NCI-H2171 (cell line): ENCODE data around the gene POLR1A.

Experiments
- DNase-seq: peaks from one replicate; lab custom pipeline; 2025; lab: John Stamatoyannopoulos, UW

Gene POLR1A

DNA sequence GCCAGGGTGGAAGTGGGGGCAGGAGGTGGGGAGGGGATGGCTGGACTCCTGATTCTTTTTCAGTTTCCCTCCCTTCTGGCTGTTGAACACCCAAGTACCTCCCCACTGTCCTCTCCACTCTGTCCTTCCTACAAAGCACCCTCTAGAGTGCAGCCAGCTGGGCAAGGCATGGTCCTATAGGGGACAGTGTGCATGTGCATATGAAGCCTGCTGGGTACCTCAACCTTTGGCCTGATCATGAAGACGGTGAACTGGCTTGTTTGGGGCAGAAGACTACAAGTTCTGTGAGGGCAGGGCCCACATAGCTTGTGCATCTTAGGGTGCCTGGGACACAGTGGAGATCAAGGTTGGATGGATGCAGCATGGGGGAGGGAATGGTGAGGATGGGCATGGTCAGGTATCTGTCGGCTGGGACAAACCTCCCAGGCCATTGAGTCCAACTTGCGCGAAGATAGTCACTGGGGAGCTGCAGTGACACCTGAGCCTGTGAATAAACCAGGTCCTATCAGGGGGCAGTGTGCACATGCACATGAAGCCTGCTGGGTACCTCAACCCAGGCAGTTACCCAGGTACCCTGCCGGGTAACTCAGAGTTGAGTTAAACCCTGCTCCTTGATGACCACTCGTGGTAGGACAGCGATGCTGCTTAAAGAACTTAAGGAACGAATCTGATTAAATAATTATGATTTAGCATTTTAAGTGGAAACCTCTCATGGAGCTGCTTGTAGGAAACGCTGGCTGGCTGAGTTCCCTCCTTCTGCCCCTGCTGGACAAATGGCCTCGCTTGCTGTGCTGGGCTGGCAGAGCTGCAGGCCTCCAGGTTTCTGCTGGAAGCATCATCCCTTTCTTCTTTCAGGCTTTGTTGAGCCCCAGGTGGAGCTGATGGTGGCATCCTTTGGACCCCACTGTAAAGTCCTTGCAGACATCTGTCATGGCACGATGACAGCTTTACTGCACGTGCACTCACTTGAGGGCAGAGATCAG lies 84.0 kb downstream of the POLR1A start:
- no peak for DNase-seq

DNA sequence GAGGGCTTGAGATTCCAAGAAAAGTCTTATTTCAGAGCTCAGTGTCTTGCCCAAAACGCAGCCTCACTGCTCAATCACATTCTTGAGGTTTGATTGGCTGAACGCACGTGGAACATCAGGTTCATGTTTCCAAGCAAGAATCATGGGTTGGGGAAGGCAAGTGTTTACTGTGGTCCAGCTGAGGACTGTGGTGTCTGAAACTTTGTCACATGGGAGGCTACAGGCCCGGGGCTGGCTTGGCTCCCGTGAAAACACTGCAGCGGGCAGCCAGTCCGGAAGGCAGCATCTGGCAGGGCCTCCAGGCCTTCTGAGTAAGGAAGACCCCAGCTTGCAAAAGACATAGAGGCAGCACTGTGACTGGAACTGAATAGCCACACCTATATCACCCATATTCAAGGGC lies 84.7 kb downstream of the POLR1A start:
- no peak for DNase-seq

DNA sequence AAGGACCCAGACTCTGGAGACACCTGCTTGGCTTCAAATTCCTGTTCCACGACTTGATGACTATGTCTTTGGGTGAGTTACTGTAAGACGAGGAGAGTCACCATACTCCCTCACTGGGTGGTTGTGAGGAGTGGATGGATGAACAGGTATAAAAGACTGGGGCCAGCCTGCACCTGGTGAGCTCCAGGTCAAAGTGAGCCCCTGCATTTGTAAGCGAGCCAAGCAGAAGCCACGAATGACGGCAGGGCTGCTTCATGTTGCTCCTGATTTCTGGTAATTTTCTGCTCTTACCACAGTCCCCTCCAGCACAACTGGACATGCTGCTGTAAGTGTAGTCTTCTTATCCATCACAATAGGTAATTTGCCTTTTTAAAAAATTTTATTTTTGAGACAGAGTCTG lies 86.6 kb downstream of the POLR1A start:
- no peak for DNase-seq

DNA sequence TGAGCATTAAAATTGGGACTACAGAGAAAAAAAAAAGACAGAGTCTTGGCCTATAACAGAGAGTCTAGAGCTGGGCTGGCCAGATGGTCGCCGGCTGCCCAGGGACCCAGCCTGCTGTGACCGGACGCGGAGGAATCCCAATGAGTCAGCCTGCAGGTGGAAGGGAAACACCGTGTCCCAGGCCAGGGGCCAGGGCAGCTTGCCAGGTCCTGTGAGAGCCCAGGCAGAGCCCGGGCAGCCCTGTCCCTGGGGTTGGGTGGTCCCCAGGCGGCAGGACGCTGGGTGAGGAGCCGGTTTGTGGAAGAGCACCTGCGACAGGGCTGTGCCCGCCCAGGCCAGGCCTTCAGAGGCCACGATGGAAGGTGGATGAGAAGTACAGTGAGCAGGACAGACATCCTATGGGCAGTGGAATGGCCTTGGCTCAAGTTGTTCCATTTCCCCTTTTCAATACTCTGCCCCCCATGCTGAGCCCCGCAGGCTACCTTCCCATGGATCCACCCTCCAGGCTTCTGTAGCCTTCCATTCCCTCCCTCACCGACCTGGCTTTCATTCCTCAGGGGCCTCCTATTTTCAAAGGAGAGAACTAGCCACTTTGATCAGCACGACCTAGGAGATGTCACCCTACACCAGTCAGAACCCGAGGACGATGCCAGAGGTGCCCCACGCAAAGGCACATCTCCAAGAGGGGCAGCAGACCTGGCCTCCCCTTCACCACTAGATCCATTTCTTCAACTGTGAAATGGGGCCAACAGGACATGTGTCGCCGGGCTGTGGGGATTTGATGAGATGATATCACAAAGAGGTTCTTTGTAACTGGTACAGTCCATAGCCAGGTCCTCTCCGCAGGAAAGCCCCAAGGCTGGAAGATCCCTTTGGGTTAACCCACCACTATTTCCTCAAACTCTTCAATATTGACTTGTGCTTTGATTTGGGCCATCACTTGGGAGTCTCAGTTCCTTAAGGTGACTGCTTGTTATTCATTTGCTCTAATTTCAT lies 87.5 kb downstream of the POLR1A start:
- no peak for DNase-seq

DNA sequence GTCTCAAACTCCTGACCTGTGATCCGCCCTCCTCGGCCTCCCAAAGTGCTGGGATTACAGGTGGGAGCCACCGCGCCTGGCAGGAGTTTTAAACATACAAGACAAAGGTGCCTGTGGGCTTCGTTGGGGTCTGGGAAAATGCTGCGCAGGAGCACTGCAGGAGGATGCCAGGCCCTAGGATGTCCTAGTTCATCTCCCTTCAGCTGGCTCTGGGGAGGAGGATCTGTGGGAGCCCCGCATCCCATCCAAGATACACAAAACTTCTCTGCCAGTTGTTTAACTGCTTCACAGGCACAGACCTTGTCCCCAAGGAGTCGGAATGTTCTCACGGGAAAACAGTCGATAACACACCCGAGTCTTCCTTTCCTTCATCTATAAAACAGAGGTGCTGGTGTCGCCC lies 89.1 kb downstream of the POLR1A start:
- DNase-seq = no peak

DNA sequence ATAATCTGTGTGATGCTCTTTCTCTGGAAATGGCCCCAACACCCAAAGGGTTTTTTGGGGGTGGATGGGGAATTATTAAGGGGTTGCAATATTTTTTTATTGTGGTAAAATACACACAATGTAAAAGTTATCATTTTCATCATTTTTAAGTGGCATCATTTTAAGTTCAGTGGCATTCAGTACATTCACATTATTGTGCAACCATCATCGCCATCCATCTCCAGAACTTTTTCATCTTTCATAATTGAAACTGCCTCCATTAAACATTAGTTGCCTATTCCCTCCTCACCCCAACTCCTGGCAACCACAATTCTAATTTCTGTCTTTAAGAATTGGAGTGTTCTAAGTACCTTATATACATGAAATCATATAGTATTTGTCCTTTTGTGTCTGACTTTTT lies 90.0 kb downstream of the POLR1A start:
- DNase-seq = no peak

DNA sequence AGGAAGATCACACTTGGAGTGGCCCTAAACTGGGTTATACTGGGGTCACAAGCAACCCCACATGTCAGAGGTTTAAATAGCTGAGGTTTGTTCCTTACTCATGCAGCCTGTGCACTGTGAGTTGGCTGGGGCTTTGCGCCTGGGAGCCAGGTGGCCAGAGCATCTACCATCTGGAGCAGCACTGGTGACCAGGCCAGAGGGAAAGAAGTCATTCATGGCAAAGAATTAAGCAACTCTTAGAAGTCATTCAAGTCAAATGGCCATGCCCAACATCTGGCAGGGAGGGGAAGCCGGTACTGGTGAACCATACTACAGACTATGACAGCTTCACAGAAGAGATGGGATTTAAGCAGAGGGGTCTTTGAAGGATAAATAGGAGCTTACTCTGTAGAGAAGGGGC lies 90.7 kb downstream of the POLR1A start:
- DNase-seq = no peak

DNA sequence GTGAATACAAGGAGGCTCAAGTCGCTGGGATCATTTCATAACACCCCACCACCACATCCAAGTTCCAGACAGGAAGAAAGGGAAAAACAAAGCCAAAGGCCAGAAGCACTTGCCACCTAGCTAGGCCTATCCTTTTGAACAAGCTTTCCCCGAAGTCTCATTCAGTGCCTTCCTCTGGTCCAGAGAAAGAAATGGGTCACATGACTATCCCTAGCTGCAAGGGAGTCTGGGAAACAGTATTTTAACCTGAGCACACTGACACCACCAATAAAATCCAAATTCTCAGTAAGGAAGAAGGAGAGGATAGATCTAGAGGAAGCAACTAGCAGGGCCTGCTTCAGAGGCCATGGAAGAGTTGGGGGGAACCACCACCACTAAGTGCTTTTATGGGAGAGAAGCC lies 91.2 kb downstream of the POLR1A start:
- no peak for DNase-seq

DNA sequence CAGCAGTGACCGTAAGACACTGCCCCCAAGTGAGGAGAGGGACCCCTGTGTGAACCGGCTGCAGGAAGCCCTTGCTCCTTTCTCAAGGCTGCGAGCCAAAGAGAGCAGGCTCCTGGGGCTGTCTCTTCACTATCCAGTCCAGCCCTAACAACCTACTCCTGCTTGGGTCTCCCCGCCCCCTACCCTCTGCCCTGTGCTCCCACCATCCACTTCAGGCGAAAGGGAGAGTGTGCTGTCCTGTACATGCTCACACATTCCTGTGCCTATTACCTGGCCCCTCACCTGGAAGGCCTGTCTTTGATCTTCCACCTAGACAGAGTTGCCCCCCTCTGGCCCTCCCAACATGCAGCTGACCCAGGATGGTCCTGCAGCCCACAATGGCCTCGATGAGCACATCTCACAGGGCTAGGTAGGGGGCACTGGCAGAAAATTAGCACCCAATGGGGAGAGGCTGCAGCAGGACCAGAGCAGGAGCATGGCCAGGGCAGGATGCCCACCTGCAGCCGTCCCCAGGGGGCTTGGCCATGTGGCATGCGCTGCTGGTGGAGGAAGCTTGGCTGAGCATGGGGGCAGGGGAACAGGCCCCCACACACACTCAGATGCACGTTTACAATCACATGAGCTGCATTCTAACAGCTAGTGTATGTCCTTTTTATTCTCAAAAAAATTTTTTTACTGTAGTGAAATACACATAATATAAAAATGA lies 93.5 kb downstream of the POLR1A start:
- no peak for DNase-seq

DNA sequence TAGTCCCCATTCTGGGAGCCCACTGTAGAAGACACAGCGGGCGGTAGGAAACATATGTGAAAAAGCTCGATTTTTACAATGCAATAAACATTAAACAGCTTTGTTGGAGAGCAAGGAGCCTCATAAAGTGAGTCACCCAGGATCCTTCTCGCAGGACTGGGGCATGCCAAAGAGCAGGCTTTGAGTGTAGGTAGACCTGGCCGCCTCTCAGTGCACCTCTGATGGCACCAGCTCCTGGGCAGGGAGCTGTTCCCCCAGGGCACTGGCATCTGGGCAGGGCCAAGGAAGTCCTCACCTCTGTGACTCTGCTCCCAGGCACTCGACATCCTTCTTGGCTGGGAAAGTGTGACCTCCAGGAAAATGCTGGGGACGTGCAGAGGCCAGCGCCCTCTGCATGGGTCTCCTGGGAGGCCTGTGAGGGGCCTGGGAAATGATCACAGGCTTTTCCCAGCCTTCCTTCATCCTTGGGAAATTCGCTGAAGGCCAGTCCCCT lies 94.2 kb downstream of the POLR1A start:
- DNase-seq = no peak

DNA sequence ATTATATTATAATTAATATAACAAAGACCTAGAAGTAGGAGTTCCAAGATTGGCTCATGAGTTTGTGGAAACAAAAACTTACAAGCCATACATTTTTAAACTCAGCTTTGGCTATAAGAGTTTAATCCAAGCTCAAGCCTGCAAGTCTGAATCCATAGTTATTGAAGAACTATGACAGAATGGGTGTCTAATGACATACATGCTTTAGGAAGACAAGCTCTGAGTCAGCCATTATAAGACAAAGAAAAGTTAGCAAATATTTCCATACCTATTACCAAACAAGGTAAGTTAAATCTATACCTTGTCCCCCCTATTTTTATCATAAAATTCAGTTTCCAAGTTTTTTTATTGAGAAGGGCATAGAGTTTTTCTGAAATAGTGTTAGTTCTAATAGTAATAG lies 95.6 kb downstream of the POLR1A start:
- no peak for DNase-seq

DNA sequence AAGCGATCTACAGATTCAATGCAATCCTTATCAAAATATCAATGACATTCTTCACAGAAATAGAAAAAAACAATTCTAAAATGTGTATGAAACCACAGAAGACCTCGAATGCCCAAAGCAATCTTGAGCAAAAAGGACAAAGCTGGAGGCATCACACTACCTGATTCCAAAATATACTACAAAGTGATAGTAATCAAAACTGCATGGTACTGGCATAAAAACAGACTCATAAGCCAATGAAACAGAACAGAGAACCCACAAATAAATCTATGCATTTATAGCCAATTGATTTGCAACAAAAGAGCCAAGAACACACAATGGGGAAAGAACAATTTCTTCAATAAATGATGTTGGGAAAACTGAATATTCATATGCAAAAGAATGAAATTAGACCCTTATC lies 99.2 kb downstream of the POLR1A start:
- no peak for DNase-seq

DNA sequence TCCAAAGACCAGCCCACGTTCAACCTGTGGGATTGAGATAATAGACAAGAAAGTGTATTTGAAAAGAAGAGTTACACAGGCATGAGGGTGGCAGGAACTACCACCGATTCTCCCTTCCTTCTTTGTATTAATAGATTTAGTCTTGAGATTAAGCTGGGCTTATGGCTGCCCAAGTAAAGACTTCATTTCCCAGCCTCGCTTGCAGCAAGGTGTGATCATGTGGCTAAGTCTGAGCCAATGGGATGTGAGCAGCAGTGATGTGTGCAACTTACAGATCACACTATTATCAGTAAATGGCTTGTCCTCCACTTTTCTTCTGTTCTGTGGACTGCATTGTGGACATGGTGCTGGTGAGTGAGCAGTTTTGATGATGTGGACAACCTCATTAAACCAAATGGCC lies 101.7 kb downstream of the POLR1A start:
- no peak for DNase-seq

DNA sequence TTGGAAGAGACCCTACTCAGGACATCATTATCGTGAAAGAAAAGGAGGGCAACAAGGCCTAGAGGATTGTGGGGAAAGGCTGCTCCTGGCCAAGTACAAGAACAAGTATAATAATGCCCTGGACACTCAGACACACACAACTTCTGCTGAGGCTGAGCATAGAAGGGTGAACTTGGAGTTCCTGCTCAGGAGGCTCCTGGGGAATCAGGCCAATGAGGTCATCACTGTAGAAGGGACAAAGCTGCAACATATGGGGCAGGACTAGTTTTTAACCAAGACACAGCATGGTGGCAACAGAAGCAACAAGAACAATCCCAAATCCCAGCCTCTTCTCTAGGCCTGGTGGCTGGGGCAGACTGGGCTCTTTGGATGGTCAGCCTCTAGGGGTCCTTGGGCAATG lies 102.6 kb downstream of the POLR1A start:
- no peak for DNase-seq

DNA sequence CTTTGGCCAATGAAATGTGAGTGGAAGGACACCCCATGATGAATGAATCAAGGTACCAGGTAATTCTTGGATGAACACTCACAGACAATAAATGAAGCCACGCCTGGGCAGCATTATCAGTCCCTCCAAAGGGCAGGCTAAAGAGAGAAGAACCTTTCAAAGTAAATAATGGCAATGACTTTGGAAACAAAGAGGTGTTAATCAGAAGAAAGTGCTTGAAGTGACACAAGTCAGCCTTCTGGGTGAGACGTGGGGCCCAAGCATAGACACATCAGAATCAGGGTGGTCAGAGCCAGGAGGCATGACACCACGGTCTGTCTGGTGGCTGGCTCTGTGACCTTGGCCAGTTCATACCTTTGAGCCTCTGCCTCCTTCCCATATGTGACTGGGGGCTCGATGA lies 103.3 kb downstream of the POLR1A start:
- no peak for DNase-seq

DNA sequence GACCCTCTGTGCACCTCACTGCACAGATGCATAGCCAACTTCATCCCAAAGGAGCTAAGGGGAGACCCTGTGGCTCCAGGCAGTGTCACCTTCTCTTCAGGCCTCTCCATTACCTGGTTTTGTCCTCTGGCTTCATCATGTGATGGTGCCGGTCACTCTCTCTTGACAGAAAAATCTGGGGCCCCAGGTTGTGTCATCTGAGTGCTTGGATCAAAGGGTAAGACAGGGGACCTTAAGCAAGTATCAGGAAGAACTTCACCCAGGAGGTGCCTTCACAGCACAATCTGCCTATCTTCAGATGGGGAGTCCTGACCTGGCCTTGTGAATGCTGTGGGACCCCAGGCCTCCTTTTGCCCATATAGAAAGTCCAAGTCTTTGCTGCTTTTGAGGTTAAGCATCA lies 104.4 kb downstream of the POLR1A start:
- no peak for DNase-seq

DNA sequence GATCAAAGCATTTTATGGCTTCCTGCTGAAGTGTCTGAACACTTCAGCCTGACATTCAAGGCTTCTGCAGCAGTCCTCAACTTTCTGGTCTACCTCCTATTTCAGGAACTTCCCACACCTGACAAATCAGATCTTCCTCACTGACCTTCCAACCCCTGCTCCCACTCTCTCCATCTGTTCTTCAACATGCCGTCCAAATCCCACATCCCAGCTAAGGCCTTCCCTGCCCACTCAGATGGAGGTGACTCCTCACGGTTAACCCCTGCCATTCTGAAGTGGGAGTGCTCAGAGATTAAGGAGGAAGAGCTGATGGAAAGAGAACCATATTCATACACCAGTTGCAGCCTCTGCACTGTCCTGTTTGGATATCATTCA lies 104.8 kb downstream of the POLR1A start:
- DNase-seq = no peak

DNA sequence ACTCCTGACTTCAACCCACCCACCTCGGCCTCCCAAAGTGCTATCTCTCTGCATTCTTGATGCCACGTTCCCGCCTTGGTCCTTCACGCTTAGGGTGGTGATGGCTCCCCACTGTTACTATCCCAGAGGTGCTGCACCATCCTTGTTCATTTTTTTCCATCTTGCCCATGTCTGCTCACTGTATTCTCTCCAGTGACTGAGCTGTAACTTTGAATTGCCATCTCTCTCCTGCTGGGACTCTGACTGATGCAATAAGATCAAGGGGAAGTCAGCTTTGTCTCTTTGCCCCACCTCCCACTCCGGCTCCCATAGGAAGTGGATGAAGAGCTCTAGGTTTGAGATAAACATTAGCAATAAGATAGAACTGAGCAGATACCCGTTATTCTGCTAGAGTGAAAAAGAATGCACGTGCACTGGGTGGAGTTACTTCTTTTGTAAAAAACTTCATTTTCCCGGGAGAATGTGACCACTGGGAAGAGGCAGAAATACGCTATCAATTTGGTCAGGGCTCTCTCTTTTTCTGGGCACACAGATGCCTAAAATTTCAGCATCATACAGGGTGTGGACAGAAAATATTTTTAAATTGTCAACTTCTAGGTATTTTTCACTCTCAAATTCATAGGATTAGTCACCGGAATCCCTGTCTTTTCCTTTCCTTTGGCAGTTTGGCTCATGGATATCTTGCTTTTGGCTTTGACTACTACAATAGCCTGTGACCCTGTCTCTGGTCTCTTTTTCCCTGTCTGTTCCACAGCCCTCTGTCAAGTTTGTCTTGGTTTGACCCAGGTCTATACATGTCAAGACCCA lies 105.4 kb downstream of the POLR1A start:
- no peak for DNase-seq

DNA sequence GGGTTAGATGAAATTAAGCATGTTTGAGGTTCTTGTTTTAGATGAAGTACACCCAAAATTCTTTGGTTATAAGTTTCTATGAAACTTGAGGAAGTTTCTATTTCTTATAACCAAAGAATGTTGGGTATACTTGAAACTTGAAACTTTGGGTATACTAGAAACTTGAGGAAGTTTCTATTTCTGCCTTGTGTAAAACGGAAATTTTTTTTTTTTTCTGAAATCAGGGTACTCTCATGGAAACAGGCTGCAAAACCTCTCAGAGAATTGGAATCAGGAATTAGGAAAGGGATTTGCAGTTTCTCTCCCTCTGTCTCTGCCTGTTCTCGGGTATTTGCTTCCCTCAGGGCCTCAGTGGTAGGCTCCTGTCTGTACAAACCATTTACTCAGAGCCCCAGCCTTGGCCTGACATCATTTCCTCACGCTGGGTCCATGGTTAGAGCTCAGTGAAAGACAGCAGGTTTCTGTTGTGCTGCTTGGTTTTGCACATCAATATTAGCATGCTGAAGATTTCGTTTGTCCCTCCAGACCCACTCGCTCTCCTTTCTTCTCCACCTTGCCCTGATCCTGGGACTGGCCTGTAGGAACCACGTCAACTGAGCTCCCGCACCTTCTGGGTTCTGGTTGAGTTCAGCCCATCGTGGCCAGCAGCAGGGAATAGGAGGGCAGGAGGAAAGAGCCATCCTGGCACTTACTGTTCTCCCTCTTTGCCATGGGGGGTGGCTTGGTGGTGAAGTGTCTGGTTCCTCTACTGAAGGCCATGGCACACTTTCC lies 106.4 kb downstream of the POLR1A start:
- DNase-seq = no peak
